ELR (cell line): Measurements from ENCODE around the gene NAT9.

Experiments
- DNase-seq: peaks from one replicate; pipeline ENCODE4 v3.0.0-alpha.2; 2015; ENCODE audit warnings: low read depth

Gene NAT9

GRCh38 chr17:74728702-74729075, 47.5 kb downstream of the NAT9 start:
- no peak for DNase-seq

GRCh38 chr17:74728033-74728701, 48.0 kb downstream of the NAT9 start:
- DNase-seq: no peak

GRCh38 chr17:74725111-74725510, 51.0 kb downstream of the NAT9 start:
- no peak for DNase-seq

GRCh38 chr17:74723891-74724290, 52.3 kb downstream of the NAT9 start:
- DNase-seq: no peak

GRCh38 chr17:74722782-74723181, 53.4 kb downstream of the NAT9 start:
- no peak for DNase-seq
